Measurements from ENCODE around the gene SLC22A23.

The SLC22A23 gene

DNA sequence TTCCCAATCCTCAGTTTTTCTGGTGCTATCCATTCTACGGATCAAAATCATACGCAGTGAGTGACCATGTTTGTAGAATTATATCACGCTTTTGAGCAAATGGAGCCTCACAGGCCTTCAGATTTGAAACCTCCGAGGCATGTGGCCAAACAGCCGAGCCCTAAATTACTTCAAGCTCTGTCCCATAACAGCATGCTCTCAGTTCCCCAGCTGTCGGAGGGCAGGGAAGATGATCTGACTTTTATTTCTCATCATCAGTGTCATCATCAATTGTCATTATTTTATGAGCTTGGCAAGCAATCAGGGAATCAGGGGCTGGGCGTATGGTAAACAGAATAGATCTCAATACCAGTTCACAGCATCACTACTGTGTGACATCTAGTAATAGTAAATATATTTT, 124.9 kb downstream of the SLC22A23 start:
- no peak for DNase-seq (ENCODE audit: low spot score)

DNA sequence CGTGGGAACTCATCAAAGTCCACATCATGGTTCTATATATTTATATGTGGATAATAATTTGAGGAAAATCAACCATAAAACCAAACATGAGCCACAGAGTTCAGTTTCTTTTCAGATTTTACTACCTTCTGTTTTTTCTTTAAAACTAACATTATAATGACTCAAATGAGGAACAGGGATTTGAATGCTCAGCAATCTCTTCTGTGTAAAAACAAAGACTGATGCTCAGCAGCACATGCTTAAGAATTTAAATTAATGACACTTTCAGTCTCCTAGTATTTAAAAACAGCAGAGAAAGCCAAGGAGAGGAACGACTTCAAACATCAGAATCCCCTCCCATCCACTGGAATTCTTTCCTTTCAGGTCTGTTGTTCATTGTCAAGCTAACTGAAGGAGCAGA, 125.4 kb downstream of the SLC22A23 start:
- no peak for DNase-seq (ENCODE audit: low spot score)

GRCh38 chr6:3330199-3330598, 126.7 kb downstream of the SLC22A23 start:
- no peak for DNase-seq (ENCODE audit: low spot score)

- DNase-seq (ENCODE audit: low spot score) = no peak
Observed at GRCh38 chr6:3329393-3330051, 127.3 kb downstream of the SLC22A23 start.

DNA sequence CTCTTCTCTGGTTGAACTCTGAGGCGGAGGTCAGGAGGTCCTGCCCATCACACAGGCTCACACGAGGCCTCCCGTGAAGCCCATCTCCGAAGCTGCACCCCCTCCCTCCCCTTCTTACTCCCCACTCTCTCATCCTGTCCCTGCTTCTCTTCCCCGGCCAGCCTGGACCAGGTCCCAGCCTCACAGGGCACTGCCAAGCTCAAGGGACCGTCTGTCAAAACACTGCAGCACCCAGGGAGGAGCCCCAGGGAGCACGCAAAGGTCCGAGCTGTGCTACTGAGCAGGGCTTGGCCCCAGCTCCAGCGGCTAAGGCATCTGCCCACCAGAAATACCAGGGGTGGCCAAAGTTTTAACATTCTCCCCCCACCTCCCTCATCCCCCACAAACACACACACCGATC, 128.1 kb downstream of the SLC22A23 start:
- DNase-seq (ENCODE audit: low spot score) = no peak

DNA sequence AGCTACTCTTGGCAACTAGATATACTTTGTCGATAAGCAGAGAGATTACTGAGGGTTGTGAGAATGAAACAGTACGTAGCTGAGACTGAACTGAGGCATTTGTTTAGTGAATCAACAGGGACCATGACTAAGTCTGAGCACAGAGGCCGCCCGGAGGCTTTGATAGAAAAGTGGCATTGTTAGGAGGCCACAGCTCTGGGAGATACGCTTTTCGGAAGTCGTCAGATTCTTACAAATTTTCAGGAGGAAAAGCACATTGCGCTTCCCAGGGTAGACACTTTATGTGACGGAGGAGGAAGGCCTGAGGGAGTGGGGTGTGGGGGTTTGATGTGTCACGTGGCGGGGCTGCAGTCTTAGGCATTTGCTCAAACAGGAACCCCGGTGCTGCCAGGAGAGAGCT, 128.7 kb downstream of the SLC22A23 start:
- DNase-seq (ENCODE audit: low spot score) = no peak

DNA sequence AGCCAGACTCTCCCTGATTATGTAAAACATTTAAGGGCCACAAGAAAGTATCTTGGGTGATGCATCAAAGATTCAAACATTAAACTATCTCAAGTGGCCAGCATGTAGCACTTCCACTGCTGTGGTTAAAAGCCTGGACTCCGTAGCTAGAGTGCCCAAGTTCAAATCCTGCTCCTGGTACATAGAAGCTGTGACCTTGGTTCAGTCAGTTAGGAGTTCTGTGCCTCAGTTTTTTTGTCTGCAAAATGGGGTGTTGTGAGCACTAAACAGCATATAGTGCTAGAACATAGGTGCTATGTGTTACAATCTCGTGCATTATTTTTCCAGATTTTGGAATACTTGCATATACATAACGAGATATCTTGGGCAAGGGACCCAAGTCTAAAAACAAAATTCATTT, 129.4 kb downstream of the SLC22A23 start:
- no peak for DNase-seq (ENCODE audit: low spot score)

DNA sequence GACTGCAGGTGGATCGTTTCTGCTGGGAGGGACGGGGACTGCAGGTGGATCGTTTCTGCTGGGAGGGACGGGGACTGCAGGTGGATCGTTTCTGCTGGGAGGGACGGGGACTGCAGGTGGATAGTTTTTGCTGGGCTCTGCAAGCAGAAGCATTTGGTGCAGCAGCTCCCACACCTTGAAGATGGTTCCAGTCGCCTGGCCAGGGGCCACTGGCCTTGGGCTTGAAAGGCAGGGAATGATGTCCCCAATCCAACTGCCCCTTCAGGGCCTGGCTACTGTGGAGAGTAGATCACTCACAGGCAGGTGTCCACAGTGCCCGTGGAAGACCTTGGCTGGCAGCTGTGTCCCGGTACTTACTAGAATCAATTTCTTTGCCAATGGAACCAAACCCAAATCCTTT, 129.9 kb downstream of the SLC22A23 start:
- no peak for DNase-seq (ENCODE audit: low spot score)

GRCh38 chr6:3326184-3326971, 130.5 kb downstream of the SLC22A23 start:
- DNase-seq (ENCODE audit: low spot score) = no peak

DNA sequence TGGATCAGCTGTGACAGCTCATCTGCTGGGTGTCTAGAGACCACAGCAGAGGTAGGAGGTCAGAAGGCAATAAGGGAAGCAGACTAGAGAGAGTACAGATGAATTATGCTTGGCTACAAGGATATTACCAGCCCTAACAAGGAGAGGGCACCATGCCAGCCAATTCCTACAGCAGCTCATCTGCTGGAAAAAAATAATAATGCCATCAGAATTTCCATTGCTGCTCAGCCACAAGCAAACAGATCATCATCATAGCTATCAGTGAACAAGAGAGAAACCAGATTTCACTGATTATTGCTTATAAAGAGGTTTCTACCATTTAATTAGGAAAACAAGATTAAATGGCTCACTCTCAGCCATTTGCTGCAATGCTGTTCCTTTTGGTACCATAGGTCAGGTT, 131.6 kb downstream of the SLC22A23 start:
- no peak for DNase-seq (ENCODE audit: low spot score)

DNA sequence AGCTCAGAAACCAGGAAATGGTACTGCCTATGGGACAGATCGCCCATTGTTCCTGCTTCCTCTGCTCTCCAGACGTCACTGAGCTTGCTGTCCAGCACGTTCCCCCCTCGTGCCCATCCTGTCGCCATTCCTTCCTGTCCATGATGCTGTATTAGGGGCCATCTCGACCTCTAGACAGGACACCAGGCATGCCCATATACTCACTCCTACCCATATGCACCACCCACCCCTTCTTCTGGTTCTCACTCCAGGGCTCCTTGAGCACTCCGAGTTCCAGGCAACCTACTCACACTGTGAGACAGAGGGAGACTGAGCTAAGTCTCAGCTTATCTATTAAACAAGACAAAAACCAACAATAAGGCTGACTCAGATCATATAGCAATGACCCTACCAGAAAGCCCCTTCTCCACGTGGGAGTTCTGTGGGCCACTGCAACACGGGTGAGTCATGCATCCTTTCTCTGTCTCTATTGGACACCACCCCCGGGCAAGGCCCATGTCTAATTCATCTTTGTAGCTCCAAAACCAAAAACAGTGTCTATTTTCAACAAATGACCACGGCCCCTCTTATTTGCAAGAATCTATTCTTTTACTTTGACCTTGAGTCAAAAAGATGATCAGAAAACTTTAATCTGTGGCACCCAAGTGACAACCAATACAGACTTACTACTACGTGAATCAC, 132.4 kb downstream of the SLC22A23 start:
- DNase-seq (ENCODE audit: low spot score) = no peak

GRCh38 chr6:3323696-3324261, 133.1 kb downstream of the SLC22A23 start:
- no peak for DNase-seq (ENCODE audit: low spot score)

GRCh38 chr6:3323148-3323547, 133.7 kb downstream of the SLC22A23 start:
- no peak for DNase-seq (ENCODE audit: low spot score)

- no peak for DNase-seq (ENCODE audit: low spot score)
Observed at GRCh38 chr6:3322366-3322890, 134.4 kb downstream of the SLC22A23 start.

DNA sequence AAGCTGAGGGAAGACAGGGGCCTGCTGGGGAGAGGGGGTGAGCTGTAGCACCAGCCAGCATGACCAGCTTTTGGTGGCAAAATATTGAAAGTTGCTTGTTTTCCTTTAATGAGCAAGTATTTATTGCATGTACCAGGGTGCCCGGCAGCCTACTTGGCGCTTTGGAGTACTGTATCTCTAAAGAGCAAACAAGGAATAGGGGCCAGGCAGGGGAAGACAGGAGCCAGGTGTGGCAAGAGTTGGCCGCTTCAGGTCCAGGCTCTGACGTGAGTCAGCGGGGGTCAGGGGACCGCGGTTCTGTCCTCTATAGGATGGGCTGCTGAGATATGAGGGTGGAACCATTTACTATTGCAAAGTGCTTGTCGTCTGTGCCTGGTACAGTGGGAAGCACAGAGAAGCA, 135.0 kb downstream of the SLC22A23 start:
- no peak for DNase-seq (ENCODE audit: low spot score)

GRCh38 chr6:3321042-3321441, 135.8 kb downstream of the SLC22A23 start:
- DNase-seq (ENCODE audit: low spot score) = no peak

DNA sequence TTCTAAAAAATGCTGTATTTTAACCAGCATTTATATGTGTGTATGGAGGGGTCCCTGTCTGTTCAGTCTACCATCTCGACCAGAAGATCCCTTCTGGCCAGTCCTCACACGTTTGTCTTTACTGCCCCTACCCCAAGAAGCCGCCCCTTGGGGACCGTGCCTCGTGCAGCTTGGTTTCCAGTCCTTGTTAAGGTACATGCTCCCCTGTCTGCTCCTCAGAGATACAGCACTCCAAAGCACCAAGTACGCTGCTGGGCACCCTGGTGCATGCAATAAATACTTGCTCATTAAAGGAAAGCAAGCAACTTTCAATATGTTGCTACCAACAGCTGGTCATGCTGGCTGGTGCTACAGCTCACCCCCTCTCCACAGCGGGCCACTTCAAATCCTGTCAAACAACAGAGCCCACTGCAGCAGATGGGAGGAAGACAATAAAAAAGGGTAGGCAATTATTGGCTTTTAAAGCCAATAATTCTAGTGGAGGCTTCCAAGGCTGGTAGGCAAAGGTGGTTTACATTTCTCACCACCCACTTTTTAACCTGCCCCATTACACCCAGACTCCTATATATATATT, 136.5 kb downstream of the SLC22A23 start:
- no peak for DNase-seq (ENCODE audit: low spot score)

DNA sequence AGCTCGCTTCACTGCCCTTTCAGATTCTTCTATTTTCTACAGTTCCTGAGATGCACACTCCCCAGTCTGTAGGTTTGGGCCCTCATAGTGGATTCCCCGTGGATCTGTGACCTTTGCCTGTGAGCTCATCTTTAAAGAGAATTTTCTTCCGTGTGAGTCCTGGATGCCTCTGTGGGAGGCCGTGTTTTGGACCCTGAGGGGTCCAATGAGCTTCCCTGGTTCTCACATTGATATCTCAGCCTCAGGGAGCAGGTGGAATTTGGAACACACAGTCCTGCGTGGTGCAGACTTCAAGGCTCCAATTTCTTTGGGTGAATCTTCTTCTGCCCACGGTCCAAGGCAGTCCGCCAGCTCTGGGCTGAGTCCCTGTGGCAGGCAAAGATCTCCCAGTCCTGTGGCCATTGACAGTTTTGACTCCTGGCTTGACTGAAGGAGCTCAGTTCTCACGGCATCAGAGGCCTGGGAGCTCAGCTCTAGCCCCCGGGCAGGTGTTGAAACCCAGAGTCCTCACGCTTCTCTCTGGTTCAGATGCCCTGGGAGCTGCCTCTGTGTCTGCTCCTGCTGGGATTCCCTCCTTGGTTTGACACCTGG, 137.1 kb downstream of the SLC22A23 start:
- DNase-seq (ENCODE audit: low spot score) = no peak

GRCh38 chr6:3318821-3319540, 137.9 kb downstream of the SLC22A23 start:
- no peak for DNase-seq (ENCODE audit: low spot score)

DNA sequence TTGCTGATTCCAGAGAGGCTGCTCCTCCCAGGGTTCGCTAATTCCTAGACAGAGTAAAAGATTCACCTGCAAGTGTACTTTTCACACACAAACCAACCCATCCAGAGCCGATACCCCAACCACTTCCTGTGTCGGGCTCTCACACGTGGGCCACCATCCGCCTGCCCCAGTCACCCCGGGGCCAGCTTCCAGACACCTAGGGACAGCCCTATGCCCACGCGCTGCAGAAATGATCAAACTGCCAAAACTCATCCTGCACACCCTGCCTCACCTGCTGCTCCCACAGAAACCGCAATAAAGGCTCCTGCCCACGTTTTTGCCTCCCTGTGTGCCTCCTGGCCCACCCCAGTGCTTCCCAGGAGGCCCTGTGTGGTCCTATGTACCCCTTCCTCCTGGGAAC, 138.6 kb downstream of the SLC22A23 start:
- no peak for DNase-seq (ENCODE audit: low spot score)

GRCh38 chr6:3317741-3318211, 139.1 kb downstream of the SLC22A23 start:
- DNase-seq (ENCODE audit: low spot score) = no peak
